ENCODE data around the gene ADH1A.

DNA sequence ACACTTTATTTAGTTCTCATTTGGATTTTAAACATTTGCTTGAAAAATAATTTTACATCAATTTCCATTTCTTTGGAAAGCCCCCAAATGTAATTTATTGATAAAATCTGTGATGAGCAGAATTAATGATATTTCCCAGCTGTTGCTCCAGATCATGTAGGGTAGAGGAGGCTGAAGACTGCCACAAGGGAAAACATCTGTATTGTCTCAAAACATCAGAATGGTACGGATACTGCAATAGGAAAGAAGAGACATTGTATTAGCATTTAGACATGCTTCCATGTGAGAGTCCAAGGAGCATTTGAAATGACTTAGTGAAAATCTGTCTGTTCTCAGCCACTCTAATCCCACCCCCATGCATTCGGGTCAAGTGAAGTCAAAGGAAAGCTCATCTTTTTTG, 14.4 kb downstream of the ADH1A start:
- TF ChIP-seq POLR2A (IDR thresholded peaks at IDR 0.05) = no peak
- TF ChIP-seq EP300 (IDR thresholded peaks at IDR 0.05) = no peak
- TF ChIP-seq, protein P1, sequence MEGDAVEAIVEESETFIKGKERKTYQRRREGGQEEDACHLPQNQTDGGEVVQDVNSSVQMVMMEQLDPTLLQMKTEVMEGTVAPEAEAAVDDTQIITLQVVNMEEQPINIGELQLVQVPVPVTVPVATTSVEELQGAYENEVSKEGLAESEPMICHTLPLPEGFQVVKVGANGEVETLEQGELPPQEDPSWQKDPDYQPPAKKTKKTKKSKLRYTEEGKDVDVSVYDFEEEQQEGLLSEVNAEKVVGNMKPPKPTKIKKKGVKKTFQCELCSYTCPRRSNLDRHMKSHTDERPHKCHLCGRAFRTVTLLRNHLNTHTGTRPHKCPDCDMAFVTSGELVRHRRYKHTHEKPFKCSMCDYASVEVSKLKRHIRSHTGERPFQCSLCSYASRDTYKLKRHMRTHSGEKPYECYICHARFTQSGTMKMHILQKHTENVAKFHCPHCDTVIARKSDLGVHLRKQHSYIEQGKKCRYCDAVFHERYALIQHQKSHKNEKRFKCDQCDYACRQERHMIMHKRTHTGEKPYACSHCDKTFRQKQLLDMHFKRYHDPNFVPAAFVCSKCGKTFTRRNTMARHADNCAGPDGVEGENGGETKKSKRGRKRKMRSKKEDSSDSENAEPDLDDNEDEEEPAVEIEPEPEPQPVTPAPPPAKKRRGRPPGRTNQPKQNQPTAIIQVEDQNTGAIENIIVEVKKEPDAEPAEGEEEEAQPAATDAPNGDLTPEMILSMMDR (IDR thresholded peaks at IDR 0.05) = no peak
